ENCODE data around the gene TSPOAP1. TPM values are rescaled to one million over a fixed set of nuclear protein-coding genes. Genes with fewer than 3 reads are reported as not detected.

Gene TSPOAP1
- total and polyA plus RNA-seq, 2 experiments from 2014 or later: 15.4 to 19.0 TPM

DNA sequence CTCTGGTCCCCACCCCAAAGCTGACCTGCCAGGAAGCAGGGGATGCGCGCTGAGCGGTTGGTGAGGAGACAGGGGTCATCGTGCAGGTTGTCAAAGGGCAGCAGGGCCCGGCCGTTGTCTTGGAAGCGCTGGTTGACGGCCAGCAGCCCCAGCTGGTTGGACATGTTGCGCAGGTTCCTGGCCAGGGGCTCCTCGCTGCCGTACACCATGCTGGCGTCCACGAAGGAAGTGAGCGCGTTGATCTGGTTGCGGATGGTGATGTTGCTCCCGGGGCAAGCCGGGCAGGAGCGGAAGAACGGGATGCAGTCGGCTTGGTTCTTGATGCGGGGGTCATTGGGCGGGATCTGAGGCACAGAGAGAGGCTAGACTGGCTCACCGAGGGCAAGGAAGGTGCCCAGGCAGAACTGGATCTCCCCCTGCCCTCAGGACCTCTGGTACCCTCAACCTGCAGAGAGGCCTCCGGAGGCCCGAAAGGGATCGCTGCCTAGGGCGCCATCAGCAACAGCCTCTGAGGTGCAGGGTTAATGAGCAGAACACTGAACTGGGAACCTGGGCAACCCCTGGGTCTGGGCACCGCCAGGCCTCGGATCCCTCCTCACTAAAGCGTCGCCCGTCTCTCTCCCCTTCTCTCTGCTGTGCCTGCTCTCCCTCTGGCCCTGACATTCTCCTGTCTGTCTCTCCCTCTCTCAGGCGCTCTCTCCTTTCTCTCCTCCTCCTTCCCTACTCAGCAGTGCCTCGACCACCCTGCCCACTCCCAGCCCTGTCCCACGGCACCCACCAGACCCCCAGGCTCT lies 50.6 kb downstream of the TSPOAP1 start:
- Histone ChIP-seq H3K36me3 (replicated peaks; ENCODE audit: insufficient read depth, low read depth) (no peaks in the 10 kb centered on the region), H2AFZ (no peak overlapping the region), H3K27ac (no peak overlapping the region), H3K4me1 (ENCODE audit: insufficient read depth) (no peaks in the 10 kb centered on the region), H3K4me2 (no peak overlapping the region), H3K27me3 (no peaks in the 10 kb centered on the region), H3K79me2 (no peaks in the 10 kb centered on the region), H3K9me3 (ENCODE audit: low read depth) (no peaks in the 10 kb centered on the region), H3K4me3 (no peak overlapping the region), H3K9me2 (replicated peaks; ENCODE audit: insufficient read depth) (no peaks in the 10 kb centered on the region), H4K20me1 (ENCODE audit: insufficient read depth, poor library complexity, severe bottlenecking) (no peaks in the 10 kb centered on the region)
- TF ChIP-seq EZH2 (IDR thresholded peaks at IDR 0.05; ENCODE audit: borderline replicate concordance) (no peak), EZH2phosphoT487 (IDR thresholded peaks at IDR 0.05; ENCODE audit: low read depth, severe bottlenecking, unreplicated experiment) (no peak)
- TF ChIP-seq, protein P1, sequence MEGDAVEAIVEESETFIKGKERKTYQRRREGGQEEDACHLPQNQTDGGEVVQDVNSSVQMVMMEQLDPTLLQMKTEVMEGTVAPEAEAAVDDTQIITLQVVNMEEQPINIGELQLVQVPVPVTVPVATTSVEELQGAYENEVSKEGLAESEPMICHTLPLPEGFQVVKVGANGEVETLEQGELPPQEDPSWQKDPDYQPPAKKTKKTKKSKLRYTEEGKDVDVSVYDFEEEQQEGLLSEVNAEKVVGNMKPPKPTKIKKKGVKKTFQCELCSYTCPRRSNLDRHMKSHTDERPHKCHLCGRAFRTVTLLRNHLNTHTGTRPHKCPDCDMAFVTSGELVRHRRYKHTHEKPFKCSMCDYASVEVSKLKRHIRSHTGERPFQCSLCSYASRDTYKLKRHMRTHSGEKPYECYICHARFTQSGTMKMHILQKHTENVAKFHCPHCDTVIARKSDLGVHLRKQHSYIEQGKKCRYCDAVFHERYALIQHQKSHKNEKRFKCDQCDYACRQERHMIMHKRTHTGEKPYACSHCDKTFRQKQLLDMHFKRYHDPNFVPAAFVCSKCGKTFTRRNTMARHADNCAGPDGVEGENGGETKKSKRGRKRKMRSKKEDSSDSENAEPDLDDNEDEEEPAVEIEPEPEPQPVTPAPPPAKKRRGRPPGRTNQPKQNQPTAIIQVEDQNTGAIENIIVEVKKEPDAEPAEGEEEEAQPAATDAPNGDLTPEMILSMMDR (IDR thresholded peaks at IDR 0.05; ENCODE audit: poor library complexity): no peak
- DNase-seq (ENCODE audit: low spot score): no peak
- WGBS (ENCODE audit: low lambda C conversion rate, missing lambda C conversion rate): 92% methylated on average over 36 of the region's 36 CpGs

DNA sequence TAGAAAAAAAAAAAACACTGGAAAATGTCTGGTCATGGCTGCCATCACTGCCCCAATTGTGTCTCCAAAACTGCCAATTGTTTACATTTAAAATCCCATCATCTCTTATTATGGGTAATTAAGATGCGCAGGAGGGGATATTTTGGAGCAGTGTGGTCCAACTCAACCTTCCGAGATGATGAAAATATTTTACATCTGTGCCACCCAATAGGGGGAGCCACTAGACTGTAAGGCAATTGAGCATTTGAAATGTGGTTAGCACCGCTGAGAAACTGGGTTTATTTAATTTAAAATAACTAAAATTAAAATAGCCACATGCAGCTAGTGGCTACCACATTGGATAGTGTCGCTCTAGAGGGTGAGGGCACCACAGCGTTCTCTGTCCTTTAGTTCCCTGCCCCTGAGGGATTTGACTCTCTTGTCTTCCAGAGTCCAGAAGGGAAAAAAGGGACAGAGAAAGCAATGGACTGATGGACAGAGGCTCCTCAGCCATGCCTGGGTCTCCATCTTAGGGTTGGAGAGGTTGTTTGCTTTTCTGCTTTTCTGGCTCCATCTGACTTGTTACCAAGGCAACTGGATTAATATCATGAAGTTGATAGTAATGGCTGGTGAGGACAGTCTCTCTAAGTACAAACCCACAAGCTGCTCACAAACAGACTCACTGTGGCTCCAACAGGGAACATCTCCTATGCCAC lies 51.3 kb downstream of the TSPOAP1 start:
- Histone ChIP-seq H3K9me3 (ENCODE audit: low read depth) (no peaks in the 10 kb centered on the region), H2AFZ (no peak overlapping the region), H3K79me2 (no peaks in the 10 kb centered on the region), H3K4me3 (no peak overlapping the region), H3K9me2 (replicated peaks; ENCODE audit: insufficient read depth) (no peaks in the 10 kb centered on the region), H3K4me2 (no peak overlapping the region), H3K27me3 (no peaks in the 10 kb centered on the region), H4K20me1 (ENCODE audit: insufficient read depth, poor library complexity, severe bottlenecking) (no peaks in the 10 kb centered on the region), H3K36me3 (replicated peaks; ENCODE audit: insufficient read depth, low read depth) (no peaks in the 10 kb centered on the region), H3K4me1 (ENCODE audit: insufficient read depth) (no peaks in the 10 kb centered on the region), H3K27ac (no peak overlapping the region)
- no peak for TF ChIP-seq EZH2phosphoT487 (IDR thresholded peaks at IDR 0.05; ENCODE audit: low read depth, severe bottlenecking, unreplicated experiment)
- no peak for TF ChIP-seq EZH2 (IDR thresholded peaks at IDR 0.05; ENCODE audit: borderline replicate concordance)
- TF ChIP-seq, protein P1 (IDR thresholded peaks at IDR 0.05; ENCODE audit: poor library complexity): peak; percentile 40
- no peak for DNase-seq (ENCODE audit: low spot score)
- WGBS (ENCODE audit: low lambda C conversion rate, missing lambda C conversion rate): 69% methylated on average over 5 of the region's 5 CpGs

DNA sequence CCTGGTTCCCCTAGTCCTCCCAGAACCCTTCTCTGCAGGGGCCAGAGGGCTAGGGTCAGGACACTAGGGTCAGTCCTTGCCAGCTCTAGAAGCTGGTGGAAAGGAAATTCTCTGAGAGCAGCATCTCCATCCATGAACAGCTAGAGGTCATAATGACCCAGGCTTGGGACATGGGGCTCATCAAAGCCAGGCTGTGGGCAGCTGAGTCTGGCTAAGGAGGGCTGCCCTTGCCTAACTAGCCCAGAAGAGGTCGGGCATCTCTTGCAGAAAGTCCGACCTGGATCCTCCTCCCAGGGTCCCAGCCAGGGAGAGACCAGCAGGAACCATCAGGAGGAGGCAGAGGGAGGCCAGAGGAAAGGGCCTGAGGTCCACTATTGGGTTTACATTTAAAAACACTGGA lies 52.2 kb downstream of the TSPOAP1 start:
- Histone ChIP-seq H3K27ac (no peak overlapping the region), H3K79me2 (no peaks in the 10 kb centered on the region), H3K9me2 (replicated peaks; ENCODE audit: insufficient read depth) (no peaks in the 10 kb centered on the region), H4K20me1 (ENCODE audit: insufficient read depth, poor library complexity, severe bottlenecking) (no peaks in the 10 kb centered on the region), H3K9me3 (ENCODE audit: low read depth) (no peaks in the 10 kb centered on the region), H2AFZ (no peak overlapping the region), H3K4me1 (ENCODE audit: insufficient read depth) (no peaks in the 10 kb centered on the region), H3K36me3 (replicated peaks; ENCODE audit: insufficient read depth, low read depth) (no peaks in the 10 kb centered on the region), H3K4me3 (no peak overlapping the region), H3K27me3 (no peaks in the 10 kb centered on the region), H3K4me2 (no peak overlapping the region)
- TF ChIP-seq EZH2 (IDR thresholded peaks at IDR 0.05; ENCODE audit: borderline replicate concordance) (no peak), EZH2phosphoT487 (IDR thresholded peaks at IDR 0.05; ENCODE audit: low read depth, severe bottlenecking, unreplicated experiment) (no peak)
- TF ChIP-seq, protein P1 (IDR thresholded peaks at IDR 0.05; ENCODE audit: poor library complexity): no peak
- WGBS (ENCODE audit: low lambda C conversion rate, missing lambda C conversion rate): 46% methylated on average over 2 of the region's 2 CpGs
- DNase-seq (ENCODE audit: low spot score): no peak

Data from hepatocyte (in vitro differentiated cells).